ENCODE results near the gene OR6S1.

DNA sequence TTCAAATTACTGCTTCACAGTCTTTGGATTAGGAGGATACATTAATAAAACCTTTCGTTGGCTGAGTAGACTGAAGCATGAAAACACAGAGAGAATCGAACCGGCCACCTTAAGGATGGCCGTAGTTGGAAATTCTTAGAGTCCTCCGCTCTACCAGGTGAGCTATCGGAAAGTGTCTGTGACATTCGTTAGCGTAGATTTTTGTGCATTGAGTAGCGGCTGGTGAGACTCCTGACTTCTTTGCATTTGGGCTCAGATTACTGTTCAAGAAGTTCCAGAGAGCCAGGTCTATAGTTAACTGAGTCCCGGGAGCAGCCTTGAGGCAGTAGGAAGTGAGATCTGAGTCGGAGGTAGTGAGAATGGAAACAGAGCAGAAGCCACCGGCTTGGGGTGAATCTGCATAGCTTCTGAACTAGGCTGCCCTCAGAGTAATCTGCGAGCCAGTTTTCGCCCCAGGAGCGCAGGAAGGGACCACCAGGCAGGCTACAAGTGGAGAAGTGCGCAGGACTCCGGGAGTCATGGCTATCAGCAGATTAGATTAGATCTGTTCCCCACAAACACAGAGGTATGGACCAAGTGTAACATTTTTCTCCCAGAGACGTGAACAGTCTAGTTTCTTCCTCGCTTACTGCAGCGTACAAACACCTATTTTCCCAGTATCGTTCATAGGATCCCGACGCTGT lies 11.0 kb downstream of the OR6S1 start:
- TF ChIP-seq, protein P1, sequence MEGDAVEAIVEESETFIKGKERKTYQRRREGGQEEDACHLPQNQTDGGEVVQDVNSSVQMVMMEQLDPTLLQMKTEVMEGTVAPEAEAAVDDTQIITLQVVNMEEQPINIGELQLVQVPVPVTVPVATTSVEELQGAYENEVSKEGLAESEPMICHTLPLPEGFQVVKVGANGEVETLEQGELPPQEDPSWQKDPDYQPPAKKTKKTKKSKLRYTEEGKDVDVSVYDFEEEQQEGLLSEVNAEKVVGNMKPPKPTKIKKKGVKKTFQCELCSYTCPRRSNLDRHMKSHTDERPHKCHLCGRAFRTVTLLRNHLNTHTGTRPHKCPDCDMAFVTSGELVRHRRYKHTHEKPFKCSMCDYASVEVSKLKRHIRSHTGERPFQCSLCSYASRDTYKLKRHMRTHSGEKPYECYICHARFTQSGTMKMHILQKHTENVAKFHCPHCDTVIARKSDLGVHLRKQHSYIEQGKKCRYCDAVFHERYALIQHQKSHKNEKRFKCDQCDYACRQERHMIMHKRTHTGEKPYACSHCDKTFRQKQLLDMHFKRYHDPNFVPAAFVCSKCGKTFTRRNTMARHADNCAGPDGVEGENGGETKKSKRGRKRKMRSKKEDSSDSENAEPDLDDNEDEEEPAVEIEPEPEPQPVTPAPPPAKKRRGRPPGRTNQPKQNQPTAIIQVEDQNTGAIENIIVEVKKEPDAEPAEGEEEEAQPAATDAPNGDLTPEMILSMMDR (conservative IDR thresholded peaks at IDR 0.05; ENCODE audit: low read length), result no peak
- TF ChIP-seq EZH2phosphoT487 (IDR thresholded peaks at IDR 0.05; ENCODE audit: borderline replicate concordance, low read depth, low read length), result no peak
